Measurements from ENCODE around the gene MSX1. TPM values are rescaled to one million over a fixed set of nuclear protein-coding genes. Genes with fewer than 3 reads are reported as not detected.

MSX1 gene
- total RNA-seq, 4 donors from 2014 or later = 1.2 to 4.4 (median 2.5) TPM

DNA sequence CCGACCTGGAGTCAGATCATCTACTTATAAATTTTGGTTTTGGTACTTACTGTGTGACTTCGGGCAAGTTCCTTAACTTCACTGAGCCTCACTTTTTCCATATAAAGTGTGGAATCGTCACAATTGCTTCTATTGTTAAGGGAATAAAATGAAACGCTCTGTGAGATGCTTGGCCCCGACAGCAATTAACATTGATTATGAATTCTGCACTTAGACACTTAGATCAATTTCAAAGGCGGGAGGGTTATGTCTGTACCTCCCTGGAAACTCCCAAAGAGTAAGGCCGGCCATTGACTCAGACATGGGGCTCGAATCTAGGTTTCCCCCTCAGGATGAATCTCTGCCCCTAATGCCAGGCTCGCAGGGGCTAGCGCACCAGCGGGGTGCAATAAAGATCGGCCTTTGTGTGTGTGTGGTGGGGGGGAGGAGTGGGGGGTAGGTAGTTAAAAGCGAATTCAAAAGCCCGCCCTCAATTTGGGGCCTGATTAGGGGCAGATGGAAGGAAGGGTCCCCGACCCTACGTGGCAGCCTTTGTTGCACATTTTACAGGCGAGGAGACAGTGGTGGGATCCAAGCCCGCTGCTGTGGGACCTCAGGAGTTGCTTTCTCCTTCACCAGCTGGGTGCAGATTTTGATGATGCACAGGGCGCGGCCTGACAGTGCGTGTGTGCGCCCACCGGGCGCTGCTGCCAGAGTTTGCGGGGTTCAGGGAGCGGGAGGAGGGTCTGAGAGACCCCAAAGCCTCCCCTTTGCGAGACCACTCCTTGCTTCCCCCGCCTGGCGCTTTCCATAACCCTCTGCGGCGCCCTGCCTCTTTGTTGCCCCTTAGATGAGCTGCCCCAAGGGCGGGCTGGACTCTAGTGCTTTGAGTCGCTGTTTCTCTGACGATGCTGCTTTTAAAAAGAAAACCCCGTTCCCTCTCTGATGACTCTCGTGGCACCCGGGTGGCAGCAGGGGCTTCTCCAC, 9.6 kb downstream of the MSX1 start:
- in situ Hi-C loops (cut with MboI; ENCODE audit: low sequenced_read_pairs in 4 of 4) = no loop called here
- Histone ChIP-seq H3K27me3 (peaks cover 94 to 100% (median 98%) of the 10 kb centered on the region in 3 donors), H3K4me1 (peaks cover 5 to 18% of the 10 kb centered on the region in 2 donors), H3K9me3 (no peaks in the 10 kb centered on the region), H3K4me3 (no peak overlapping the region), H3K27ac (no peak overlapping the region), H3K36me3 (no peaks in the 10 kb centered on the region)
- TF ChIP-seq POLR2A (IDR thresholded peaks at IDR 0.05) = no peak
- TF ChIP-seq, protein P1, sequence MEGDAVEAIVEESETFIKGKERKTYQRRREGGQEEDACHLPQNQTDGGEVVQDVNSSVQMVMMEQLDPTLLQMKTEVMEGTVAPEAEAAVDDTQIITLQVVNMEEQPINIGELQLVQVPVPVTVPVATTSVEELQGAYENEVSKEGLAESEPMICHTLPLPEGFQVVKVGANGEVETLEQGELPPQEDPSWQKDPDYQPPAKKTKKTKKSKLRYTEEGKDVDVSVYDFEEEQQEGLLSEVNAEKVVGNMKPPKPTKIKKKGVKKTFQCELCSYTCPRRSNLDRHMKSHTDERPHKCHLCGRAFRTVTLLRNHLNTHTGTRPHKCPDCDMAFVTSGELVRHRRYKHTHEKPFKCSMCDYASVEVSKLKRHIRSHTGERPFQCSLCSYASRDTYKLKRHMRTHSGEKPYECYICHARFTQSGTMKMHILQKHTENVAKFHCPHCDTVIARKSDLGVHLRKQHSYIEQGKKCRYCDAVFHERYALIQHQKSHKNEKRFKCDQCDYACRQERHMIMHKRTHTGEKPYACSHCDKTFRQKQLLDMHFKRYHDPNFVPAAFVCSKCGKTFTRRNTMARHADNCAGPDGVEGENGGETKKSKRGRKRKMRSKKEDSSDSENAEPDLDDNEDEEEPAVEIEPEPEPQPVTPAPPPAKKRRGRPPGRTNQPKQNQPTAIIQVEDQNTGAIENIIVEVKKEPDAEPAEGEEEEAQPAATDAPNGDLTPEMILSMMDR (IDR thresholded peaks at IDR 0.05 in 4 of 5, conservative IDR thresholded peaks at IDR 0.05 in 1 of 5) = no peak
- ATAC-seq (no peak), DNase-seq (no peak)
- intact Hi-C loops (cut with DNase I; ENCODE audit: low total_unique reads) = no loop called here

DNA sequence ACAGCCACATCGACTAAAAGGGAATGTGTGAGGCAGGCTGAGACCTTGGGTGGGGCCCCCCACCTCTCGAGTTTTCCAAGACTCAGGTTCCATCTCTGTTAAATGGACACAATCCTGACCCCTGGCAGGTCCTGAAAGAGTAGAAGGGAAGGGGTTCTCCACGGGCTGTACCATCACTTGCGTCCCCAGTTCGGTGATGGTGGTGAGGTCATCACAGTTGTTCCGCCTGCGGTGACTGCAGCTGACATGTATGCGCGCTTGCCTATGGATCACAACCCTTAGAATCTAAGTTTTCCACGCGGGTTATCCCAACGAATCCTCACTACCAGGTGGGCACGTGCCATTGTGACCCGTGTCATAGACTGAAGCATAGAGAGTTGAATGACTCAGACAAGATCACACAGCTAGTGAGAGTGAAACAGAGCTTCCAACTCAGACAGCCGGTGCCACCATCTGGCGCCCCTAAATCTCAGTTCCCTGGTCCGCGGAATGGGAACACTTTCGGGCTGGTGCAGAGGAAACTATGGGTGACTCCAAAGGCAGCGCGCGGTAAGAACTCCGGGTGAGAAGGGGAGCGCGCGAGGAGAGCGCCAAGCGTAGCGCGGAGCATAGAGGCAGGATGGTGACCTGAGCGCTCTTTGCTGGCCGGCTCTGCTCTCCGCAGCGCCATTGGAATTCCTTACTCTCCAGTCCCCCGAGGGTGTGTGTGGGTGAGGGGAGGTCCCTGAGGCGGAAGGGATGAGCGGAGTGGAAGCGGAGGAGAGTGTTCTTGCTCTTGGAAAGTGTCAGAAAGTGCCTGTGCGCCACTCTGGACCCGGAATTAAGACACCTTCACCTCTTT, 10.5 kb downstream of the MSX1 start:
- in situ Hi-C loops (cut with MboI; ENCODE audit: low sequenced_read_pairs in 4 of 4) = no loop called here
- TF ChIP-seq, protein P1 (IDR thresholded peaks at IDR 0.05 in 4 of 5, conservative IDR thresholded peaks at IDR 0.05 in 1 of 5) = no peak
- TF ChIP-seq POLR2A (IDR thresholded peaks at IDR 0.05) = no peak
- Histone ChIP-seq H3K27ac (no peak overlapping the region), H3K36me3 (no peaks in the 10 kb centered on the region), H3K4me3 (no peak overlapping the region), H3K4me1 (peaks cover 5 to 18% of the 10 kb centered on the region in 2 donors), H3K9me3 (no peaks in the 10 kb centered on the region), H3K27me3 (peaks cover 90 to 99% (median 98%) of the 10 kb centered on the region in 3 donors)
- intact Hi-C loops (cut with DNase I; ENCODE audit: low total_unique reads) = no loop called here
- DNase-seq (no peak), ATAC-seq (no peak)

DNA sequence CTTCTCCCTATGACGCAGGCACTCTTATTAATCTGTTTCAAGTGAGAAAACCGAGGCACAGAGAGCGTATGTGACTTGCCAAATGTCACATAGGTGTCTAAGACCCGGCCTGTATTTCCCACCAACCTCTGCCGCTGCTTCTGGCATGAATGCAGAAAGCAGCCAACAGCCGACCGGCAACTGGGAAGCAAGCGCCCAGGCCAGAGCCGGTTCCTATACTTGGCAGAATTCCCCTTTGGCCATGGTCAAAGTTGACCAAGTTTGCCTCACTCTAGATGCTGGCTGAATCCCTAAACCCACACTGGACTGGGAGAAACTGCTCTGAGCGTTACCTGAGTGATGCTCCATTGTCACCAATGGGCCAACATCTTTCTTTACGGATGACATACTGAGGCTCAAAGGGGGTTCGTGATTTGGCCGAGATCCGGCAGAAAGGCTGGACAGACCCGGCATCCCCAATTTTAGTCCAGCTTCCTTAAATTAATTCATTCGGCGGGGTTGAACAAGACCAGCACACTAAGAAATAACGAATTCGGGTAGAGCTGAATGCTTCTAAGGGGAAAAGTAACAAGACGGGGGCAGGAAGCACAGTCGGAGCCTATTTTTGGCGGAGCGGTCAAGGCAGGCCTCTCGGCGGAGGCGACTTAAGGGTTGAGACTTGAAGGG, 11.2 kb downstream of the MSX1 start:
- Histone ChIP-seq H3K27ac (no peak overlapping the region), H3K27me3 (peaks cover 92 to 99% (median 98%) of the 10 kb centered on the region in 3 donors), H3K36me3 (no peaks in the 10 kb centered on the region), H3K4me3 (no peak overlapping the region), H3K4me1 (peaks cover 5 to 18% of the 10 kb centered on the region in 2 donors), H3K9me3 (no peaks in the 10 kb centered on the region)
- TF ChIP-seq, protein P1 (IDR thresholded peaks at IDR 0.05 in 4 of 5, conservative IDR thresholded peaks at IDR 0.05 in 1 of 5) = no peak
- no peak for TF ChIP-seq POLR2A (IDR thresholded peaks at IDR 0.05)
- DNase-seq (no peak), ATAC-seq (no peak)
- intact Hi-C loops (cut with DNase I; ENCODE audit: low total_unique reads) = no loop called here
- in situ Hi-C loops (cut with MboI; ENCODE audit: low sequenced_read_pairs in 4 of 4) = no loop called here

DNA sequence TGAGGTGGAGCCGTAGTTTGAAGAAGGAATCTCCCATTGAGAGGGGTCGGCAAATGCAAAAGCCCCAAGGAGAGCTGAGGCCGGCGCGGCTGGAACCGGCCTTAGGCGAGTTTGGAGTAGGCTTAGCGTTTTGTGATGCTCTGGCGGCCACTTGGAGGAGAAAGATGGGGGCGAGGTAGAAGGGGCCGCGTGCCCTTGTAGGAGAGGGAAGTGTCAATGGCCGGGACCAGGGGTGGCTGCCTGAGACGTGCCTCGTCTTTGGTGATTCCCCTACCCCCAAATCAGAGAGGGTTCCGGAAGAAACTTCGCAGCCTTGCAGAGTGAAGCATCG, 11.7 kb downstream of the MSX1 start:
- no peak for ATAC-seq
- in situ Hi-C loops (cut with MboI; ENCODE audit: low sequenced_read_pairs in 4 of 4) (no loop called here), intact Hi-C loops (cut with DNase I; ENCODE audit: low total_unique reads) (no loop called here)
- Histone ChIP-seq H3K4me1 (peaks cover 0 to 15% of the 10 kb centered on the region in 2 donors), H3K27me3 (peaks cover 93 to 98% (median 97%) of the 10 kb centered on the region in 3 donors), H3K27ac (no peak overlapping the region), H3K4me3 (no peak overlapping the region), H3K36me3 (no peaks in the 10 kb centered on the region), H3K9me3 (no peaks in the 10 kb centered on the region)
- TF ChIP-seq, protein P1 (IDR thresholded peaks at IDR 0.05 in 4 of 5, conservative IDR thresholded peaks at IDR 0.05 in 1 of 5) = no peak
- TF ChIP-seq POLR2A (IDR thresholded peaks at IDR 0.05) = no peak
- no peak for DNase-seq
